Astrocyte (in vitro differentiated cells and primary cell): Measurements from ENCODE around the gene CACNA2D4. TPM values are rescaled to one million over a fixed set of nuclear protein-coding genes. Genes with fewer than 3 reads are reported as not detected.

Source experiments
- DNase-seq: peaks from one replicate; pipeline ENCODE4 v3.0.0-alpha.2; 2010; ENCODE audit warnings: low read depth
- FAIRE-seq: peaks from 2 replicates; lab custom pipeline; 2011; peaks lifted over from hg19 to GRCh38; lab: Jason Lieb, UNC
- H2AFZ ChIP-seq: 2 replicates; pipeline ENCODE4 v1.6.0; 2012; ENCODE audit warnings: low read depth, low read length, inconsistent platforms
- H3K27ac ChIP-seq: 2 replicates; pipeline ENCODE4 v1.5.1; 2011; ENCODE audit warnings: low read depth, low read length, inconsistent platforms
- H3K27me3 ChIP-seq: 2 replicates; pipeline ENCODE4 v1.6.0; 2011; ENCODE audit warnings: low read length, inconsistent platforms; ENCODE audit not compliant: insufficient read depth
- H3K36me3 ChIP-seq: 2 replicates; pipeline ENCODE4 v1.5.1; 2011; ENCODE audit warnings: low read length, inconsistent platforms; ENCODE audit not compliant: insufficient read depth
- H3K4me1 ChIP-seq: 2 replicates; pipeline ENCODE4 v1.5.1; 2011; ENCODE audit warnings: low read length, inconsistent platforms; ENCODE audit not compliant: insufficient read depth
- H3K4me2 ChIP-seq: 2 replicates; pipeline ENCODE4 v1.6.0; 2012; ENCODE audit warnings: low read length, inconsistent platforms
- H3K4me3 ChIP-seq: 2 replicates; pipeline ENCODE4 v1.5.1; 2011; ENCODE audit warnings: low read depth, mild to moderate bottlenecking, low read length, inconsistent platforms; ENCODE audit not compliant: insufficient read depth
- H3K79me2 ChIP-seq: 2 replicates; pipeline ENCODE4 v1.6.0; 2012; ENCODE audit warnings: mild to moderate bottlenecking, low read length, inconsistent platforms; ENCODE audit not compliant: insufficient read depth
- H3K9ac ChIP-seq: 2 replicates; pipeline ENCODE4 v1.6.0; 2012; ENCODE audit warnings: mild to moderate bottlenecking, low read length, inconsistent platforms
- H3K9me3 ChIP-seq: 2 replicates; pipeline ENCODE4 v1.5.1; 2012; ENCODE audit warnings: low read depth, mild to moderate bottlenecking, low read length, inconsistent platforms; ENCODE audit not compliant: insufficient read depth
- H4K20me1 ChIP-seq: 2 replicates; pipeline ENCODE4 v1.6.0; 2012; ENCODE audit warnings: low read length, inconsistent platforms; ENCODE audit not compliant: insufficient read depth
- H3K27ac Mint-ChIP-seq: one replicate; pipeline ENCODE4 v1.8.0; 2021; ENCODE audit warnings: mild to moderate bottlenecking, mixed read lengths; ENCODE audit not compliant: unreplicated experiment
- H3K27me3 Mint-ChIP-seq: one replicate; pipeline ENCODE4 v1.8.0; 2021; ENCODE audit warnings: low read depth, mixed read lengths; ENCODE audit not compliant: unreplicated experiment
- H3K36me3 Mint-ChIP-seq: one replicate; pipeline ENCODE4 v1.8.0; 2021; ENCODE audit warnings: low read depth, mixed read lengths; ENCODE audit not compliant: unreplicated experiment
- H3K4me1 Mint-ChIP-seq: one replicate; pipeline ENCODE4 v1.8.0; 2021; ENCODE audit warnings: low read depth, mixed read lengths; ENCODE audit not compliant: unreplicated experiment
- H3K4me3 Mint-ChIP-seq: one replicate; pipeline ENCODE4 v1.8.0; 2021; ENCODE audit warnings: mild to moderate bottlenecking, moderate library complexity, mixed read lengths; ENCODE audit not compliant: unreplicated experiment
- H3K9me3 Mint-ChIP-seq: one replicate; pipeline ENCODE4 v1.8.0; 2021; ENCODE audit warnings: mild to moderate bottlenecking, mixed read lengths; ENCODE audit not compliant: unreplicated experiment
- CTCF ChIP-seq: IDR thresholded peaks from 2 replicates; pipeline ENCODE4 v1.5.1; 2011; ENCODE audit warnings: low read depth, mild to moderate bottlenecking, inconsistent platforms, low read length, moderate library complexity; ENCODE audit not compliant: insufficient read depth
- EZH2 ChIP-seq: IDR thresholded peaks from 2 replicates; pipeline ENCODE4 v1.6.1; 2012; ENCODE audit warnings: mild to moderate bottlenecking, low read length, inconsistent platforms; ENCODE audit not compliant: insufficient read depth
- total RNA-seq: library from RNA; stranded (reverse); gene quantifications from 2 replicates; pipeline ENCODE4 v1.2.1, GENCODE V29; 2021

The CACNA2D4 gene
- total RNA-seq, 1 donor from 2014 or later = 0.09 TPM

- H3K9me3 Mint-ChIP-seq = peaks cover 6% of the 10 kb centered on the region
- no peak overlapping the region for H2AFZ ChIP-seq
- H3K4me3 ChIP-seq = no peak overlapping the region
- H3K36me3 ChIP-seq = no peaks in the 10 kb centered on the region
- DNase-seq = no peak
- H3K27me3 ChIP-seq = no peaks in the 10 kb centered on the region
- H3K9ac ChIP-seq = no peak overlapping the region
- H3K4me2 ChIP-seq = no peak overlapping the region
- H3K27me3 Mint-ChIP-seq = peaks cover 5% of the 10 kb centered on the region
- H4K20me1 ChIP-seq = no peaks in the 10 kb centered on the region
- no peaks in the 10 kb centered on the region for H3K4me1 Mint-ChIP-seq
- no peak overlapping the region for H3K4me3 Mint-ChIP-seq
- H3K9me3 ChIP-seq = no peaks in the 10 kb centered on the region
- FAIRE-seq = no peak
- TF ChIP-seq CTCF (no peak), EZH2 (no peak)
- H3K36me3 Mint-ChIP-seq = no peaks in the 10 kb centered on the region
- no peak overlapping the region for H3K27ac Mint-ChIP-seq
- no peak overlapping the region for H3K27ac ChIP-seq
- no peaks in the 10 kb centered on the region for H3K79me2 ChIP-seq
- H3K4me1 ChIP-seq = no peaks in the 10 kb centered on the region
Measured at GRCh38 chr12:1908758-1909157, 9.7 kb downstream of the CACNA2D4 start.

- Histone ChIP-seq H3K27me3 (no peaks in the 10 kb centered on the region), H3K36me3 (no peaks in the 10 kb centered on the region), H3K4me3 (no peak overlapping the region), H4K20me1 (no peaks in the 10 kb centered on the region), H3K9ac (no peak overlapping the region), H2AFZ (peak overlapping the region; percentile 41), H3K27ac (no peak overlapping the region), H3K9me3 (no peaks in the 10 kb centered on the region), H3K4me1 (no peaks in the 10 kb centered on the region), H3K79me2 (no peaks in the 10 kb centered on the region), H3K4me2 (no peak overlapping the region)
- Mint-ChIP-seq H3K27me3 (peaks cover 5% of the 10 kb centered on the region), H3K4me3 (no peak overlapping the region), H3K27ac (no peak overlapping the region), H3K36me3 (no peaks in the 10 kb centered on the region), H3K4me1 (no peaks in the 10 kb centered on the region), H3K9me3 (peaks cover 8% of the 10 kb centered on the region)
- FAIRE-seq (no peak), DNase-seq (no peak)
- TF ChIP-seq CTCF = no peak
- TF ChIP-seq EZH2 = no peak
Measured at GRCh38 chr12:1907652-1908611, 10.5 kb downstream of the CACNA2D4 start.

GRCh38 chr12:1906579-1906978, 11.9 kb downstream of the CACNA2D4 start:
- Mint-ChIP-seq H3K27ac (no peak overlapping the region), H3K27me3 (peaks cover 5% of the 10 kb centered on the region), H3K36me3 (no peaks in the 10 kb centered on the region), H3K4me3 (no peak overlapping the region), H3K4me1 (no peaks in the 10 kb centered on the region), H3K9me3 (peaks cover 12% of the 10 kb centered on the region)
- FAIRE-seq = no peak
- H3K4me1 ChIP-seq = no peaks in the 10 kb centered on the region
- no peaks in the 10 kb centered on the region for H3K27me3 ChIP-seq
- no peaks in the 10 kb centered on the region for H3K36me3 ChIP-seq
- no peak overlapping the region for H2AFZ ChIP-seq
- no peak for DNase-seq
- no peak overlapping the region for H3K4me2 ChIP-seq
- H3K9ac ChIP-seq = no peak overlapping the region
- H3K9me3 ChIP-seq = no peaks in the 10 kb centered on the region
- no peak overlapping the region for H3K4me3 ChIP-seq
- no peaks in the 10 kb centered on the region for H3K79me2 ChIP-seq
- H3K27ac ChIP-seq = no peak overlapping the region
- H4K20me1 ChIP-seq = no peaks in the 10 kb centered on the region
- TF ChIP-seq CTCF = no peak
- no peak for TF ChIP-seq EZH2
